GM18505 (cell line): Measurements from ENCODE around the gene RFLNA.

Source experiments
- ATAC-seq: cut with Tn5 transposase; IDR thresholded peaks from one replicate; pipeline ENCODE4 v1.9.1; 2021; ENCODE audit not compliant: unreplicated experiment
- POLR2A ChIP-seq: IDR thresholded peaks from 4 replicates; pipeline ENCODE4 v1.6.1; 2011; ENCODE audit warnings: borderline replicate concordance; ENCODE audit not compliant: insufficient read depth, insufficient read length; ENCODE audit errors: extremely low read depth

Gene RFLNA

GRCh38 chr12:124294780-124295341 is at the start of gene RFLNA:
Gene RFLNA, plus strand, starts transcription at chr12:124295093. Its CDS starts 337 bp downstream, at chr12:124295430.
- ATAC-seq = no peak
- no peak for TF ChIP-seq POLR2A

GRCh38 chr12:124247331-124247730 is 47.6 kb upstream of the RFLNA start:
- TF ChIP-seq POLR2A = no peak
- no peak for ATAC-seq

- no peak for ATAC-seq
- TF ChIP-seq POLR2A = no peak
These were observed 45.7 kb upstream of the RFLNA start for GRCh38 chr12:124248941-124249825.

GRCh38 chr12:124251186-124251585 is 43.7 kb upstream of the RFLNA start:
- no peak for ATAC-seq
- no peak for TF ChIP-seq POLR2A

GRCh38 chr12:124252964-124253363 is 41.9 kb upstream of the RFLNA start:
- no peak for TF ChIP-seq POLR2A
- ATAC-seq = no peak

- ATAC-seq = no peak
- TF ChIP-seq POLR2A = no peak
These were observed 40.8 kb upstream of the RFLNA start for GRCh38 chr12:124254126-124254525.

- no peak for TF ChIP-seq POLR2A
- ATAC-seq = no peak
These were observed 35.5 kb upstream of the RFLNA start for GRCh38 chr12:124259154-124260066.

- ATAC-seq = no peak
- TF ChIP-seq POLR2A = no peak
These were observed 33.0 kb upstream of the RFLNA start for GRCh38 chr12:124261885-124262284.

- TF ChIP-seq POLR2A = no peak
- no peak for ATAC-seq
These were observed 30.7 kb upstream of the RFLNA start for GRCh38 chr12:124264089-124264795.

GRCh38 chr12:124264879-124265278 is 30.0 kb upstream of the RFLNA start:
- ATAC-seq = no peak
- no peak for TF ChIP-seq POLR2A

GRCh38 chr12:124267205-124267778 is 27.6 kb upstream of the RFLNA start:
- no peak for ATAC-seq
- no peak for TF ChIP-seq POLR2A

- no peak for TF ChIP-seq POLR2A
- ATAC-seq = no peak
These were observed 24.2 kb upstream of the RFLNA start for GRCh38 chr12:124270671-124271070.
